ENCODE measurements around the gene KPNA6.
A peak's percentile ranks its signal among the peaks of the same experiment; 100 is the strongest.

Gene KPNA6

GRCh38 chr1:32221581-32221979, 113.7 kb downstream of the KPNA6 start:
- DNase-seq: no peak

DNA sequence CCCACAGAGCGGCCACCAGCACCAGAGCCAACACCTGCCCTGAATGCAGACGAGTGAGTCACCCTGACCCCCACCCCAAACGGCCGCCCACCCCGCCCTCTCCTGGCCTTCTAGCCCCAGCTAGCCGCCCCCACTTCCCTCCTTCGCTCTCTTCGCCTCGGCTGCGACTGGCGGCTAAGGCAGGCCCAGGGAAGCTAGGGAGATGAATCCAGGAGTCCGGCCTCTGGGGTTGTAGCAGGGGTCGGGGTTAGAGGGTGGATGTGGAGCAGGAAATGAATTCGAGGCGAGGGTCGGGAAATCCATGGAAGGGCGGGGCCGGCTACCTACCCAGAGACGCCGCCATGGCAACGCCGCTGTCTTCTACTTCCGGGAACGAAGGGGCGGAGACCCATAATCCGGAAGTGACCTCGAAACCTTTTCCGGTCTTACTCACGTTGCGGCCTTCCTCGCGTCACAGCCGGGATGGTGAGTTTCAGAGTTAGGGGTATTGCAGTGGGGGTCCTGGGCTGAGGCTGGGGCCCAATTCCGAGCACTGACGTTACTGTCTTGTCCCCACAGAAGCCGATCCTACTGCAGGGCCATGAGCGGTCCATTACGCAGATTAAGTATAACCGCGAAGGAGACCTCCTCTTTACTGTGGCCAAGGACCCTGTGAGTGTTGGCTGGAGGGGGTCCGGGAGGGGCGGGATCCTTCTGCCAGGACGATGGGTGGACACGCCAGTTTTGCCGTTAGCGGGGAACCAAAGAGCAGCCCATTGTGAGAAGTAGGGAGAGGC, 114.3 kb downstream of the KPNA6 start, which contains the start of the genes EIF3I and TMEM234:
EIF3I (plus strand) TSS at position 428 of the 776 bp plus-strand sequence; CDS start at position 463, 35 bp downstream.
TMEM234 (minus strand) TSS at position 374 of the 776 bp plus-strand sequence; CDS start at position 343, 31 bp downstream.
- DNase-seq: peak; percentile 90

DNA sequence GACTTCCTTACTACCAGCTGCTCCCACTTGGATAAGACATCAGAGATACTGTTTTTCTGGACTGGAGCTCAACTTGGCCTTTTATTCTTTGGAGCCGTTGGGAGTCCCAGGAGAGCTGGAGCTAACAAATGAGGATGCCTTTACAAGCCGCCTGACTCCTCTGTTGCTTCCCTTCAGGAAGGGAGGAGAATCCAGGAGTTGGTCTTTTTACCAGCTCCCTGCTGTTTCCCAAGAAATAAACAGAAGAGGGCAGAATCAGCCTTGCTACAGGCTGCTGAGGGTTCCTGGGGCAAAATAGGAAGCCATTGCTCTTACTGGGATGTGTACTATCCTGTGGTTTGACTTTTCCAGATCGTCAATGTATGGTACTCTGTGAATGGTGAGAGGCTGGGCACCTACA, 115.8 kb downstream of the KPNA6 start:
- DNase-seq: no peak

- no peak for DNase-seq
Measured at GRCh38 chr1:32224285-32224684, 116.4 kb downstream of the KPNA6 start.

Measured in NCI-H146 (cell line).